Subcutaneous adipose tissue (tissue), 4 donors: ENCODE measurements around the gene SLC6A9. TPM values are rescaled to one million over a fixed set of nuclear protein-coding genes. Genes with fewer than 3 reads are reported as not detected.

Experiments
- CTCF ChIP-seq: fragments of 450-650 bp; IDR thresholded peaks from one replicate; pipeline ENCODE4 v1.5.1; 2016; ENCODE audit warnings: low read depth, mild to moderate bottlenecking, control low read depth, antibody characterized with exemption, moderate library complexity
- total RNA-seq, 4 donors: library from RNA; depleted of rRNA; stranded (reverse); fragments of >200 nt; gene quantifications; one replicate each; pipeline ENCODE4 v1.1.0, GENCODE V29; 2016

The SLC6A9 gene
- total RNA-seq, 4 donors from 2014 or later = 0.22 to 0.94 (median 0.34) TPM; not detected in 1

DNA sequence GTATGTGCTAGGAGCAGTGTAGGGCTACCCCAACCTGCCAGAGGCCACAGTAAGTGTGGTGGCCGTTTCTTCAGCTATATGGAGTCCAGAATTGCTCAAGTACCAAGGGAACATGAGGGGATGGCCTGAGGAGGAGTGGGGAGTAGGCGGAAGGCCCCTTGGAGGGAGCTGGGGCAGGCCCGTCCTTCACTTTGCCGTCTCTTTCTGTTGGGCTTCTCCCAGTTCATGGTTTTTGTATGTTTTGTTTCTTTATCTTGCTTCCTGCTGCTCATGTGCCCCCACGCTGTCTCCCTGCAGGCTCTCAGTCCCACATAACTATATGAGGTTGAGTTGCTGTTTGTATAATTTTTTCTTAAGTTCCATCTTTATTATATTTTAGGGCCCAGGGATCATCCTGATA lies 67.4 kb downstream of the SLC6A9 start:
- TF ChIP-seq CTCF = no peak

DNA sequence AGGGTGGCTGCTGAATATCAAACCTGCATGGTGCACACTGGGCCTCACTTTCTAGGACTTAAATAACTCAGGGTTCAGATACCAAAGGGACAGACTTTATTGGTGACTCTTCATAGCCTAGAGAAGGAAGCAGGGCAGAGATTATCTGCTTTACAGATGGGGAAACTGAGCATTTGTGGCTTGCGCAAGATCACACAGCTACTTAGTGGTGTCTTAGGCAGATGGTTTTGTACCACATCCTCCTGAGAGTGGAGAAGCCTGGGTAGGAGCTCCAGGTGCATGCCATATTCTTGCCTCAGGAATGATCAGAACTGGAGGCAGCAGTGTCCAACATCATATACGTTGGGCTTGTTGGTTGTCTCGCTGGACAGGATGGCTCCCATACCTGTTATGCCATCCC lies 68.3 kb downstream of the SLC6A9 start:
- no peak for TF ChIP-seq CTCF

GRCh38 chr1:43962324-43962723 lies 68.9 kb downstream of the SLC6A9 start:
- no peak for TF ChIP-seq CTCF

DNA sequence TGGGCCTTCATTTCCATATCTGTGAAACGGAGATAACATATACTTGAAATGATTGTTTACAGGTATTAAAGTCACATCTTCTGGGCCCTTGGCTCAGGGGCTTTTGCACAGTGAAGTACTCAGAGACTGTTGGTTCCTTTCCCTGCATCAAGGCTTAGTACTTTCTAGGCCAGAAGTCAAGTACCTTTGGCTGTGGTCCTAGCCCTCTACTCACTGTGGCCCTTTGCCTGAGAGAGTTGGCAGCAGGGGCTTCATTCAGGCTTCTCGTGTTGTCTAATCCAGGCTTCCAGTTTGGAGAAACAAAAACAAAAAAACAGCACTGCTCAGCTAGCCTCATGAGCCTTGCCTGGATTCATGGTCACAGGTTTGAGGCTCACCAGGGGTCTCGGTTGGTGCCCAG lies 69.6 kb downstream of the SLC6A9 start:
- no peak for TF ChIP-seq CTCF

GRCh38 chr1:43960798-43961197 lies 70.5 kb downstream of the SLC6A9 start:
- TF ChIP-seq CTCF = no peak

GRCh38 chr1:43958351-43959255 lies 72.7 kb downstream of the SLC6A9 start:
- no peak for TF ChIP-seq CTCF

- no peak for TF ChIP-seq CTCF
Observed at GRCh38 chr1:43957407-43958040, 73.7 kb downstream of the SLC6A9 start.
